T-helper 9 cell (primary cell): ENCODE data around the gene FBXL2.

Experiments used
- DNase-seq: peaks from one replicate; pipeline ENCODE4 v3.0.0-alpha.2; 2020

Gene FBXL2

GRCh38 chr3:33430571-33430970 is 153.3 kb downstream of the FBXL2 start:
- DNase-seq: no peak

GRCh38 chr3:33433843-33434242 is 156.6 kb downstream of the FBXL2 start:
- DNase-seq: no peak
